Duodenal mucosa (tissue), 2 donors: ENCODE data around the gene ENTR1.

ENCODE experiments used
- H3K27ac ChIP-seq: one replicate; pipeline ENCODE4 v1.7.0; 2013; ENCODE audit warnings: low read depth, low read length
- H3K27me3 ChIP-seq, 2 donors: one replicate each; pipeline ENCODE4 v1.7.0; 2013; ENCODE audit warnings: low read length in 2 of 2, control low read depth in 1 of 2; ENCODE audit not compliant: insufficient read depth in 2 of 2, control insufficient read depth in 1 of 2
- H3K36me3 ChIP-seq, 2 donors: one replicate each; pipeline ENCODE4 v1.7.0; 2013; ENCODE audit warnings: low read length in 2 of 2, control low read depth in 1 of 2; ENCODE audit not compliant: insufficient read depth in 2 of 2, control insufficient read depth in 1 of 2
- H3K4me1 ChIP-seq, 2 donors: one replicate each; pipeline ENCODE4 v1.7.0; 2013; ENCODE audit warnings: low read length in 2 of 2, control low read depth in 1 of 2; ENCODE audit not compliant: insufficient read depth in 2 of 2, control insufficient read depth in 1 of 2
- H3K4me3 ChIP-seq, 2 donors: one replicate each; pipeline ENCODE4 v1.7.0; 2013; ENCODE audit warnings: low read length in 2 of 2, low read depth in 1 of 2
- H3K9ac ChIP-seq, 2 donors: one replicate each; pipeline ENCODE4 v1.7.0; 2013; ENCODE audit warnings: low read length in 2 of 2, low read depth in 1 of 2
- H3K9me3 ChIP-seq, 2 donors: one replicate each; pipeline ENCODE4 v1.7.0; 2013; ENCODE audit warnings: low read length in 2 of 2, control low read depth in 1 of 2; ENCODE audit not compliant: control insufficient read depth in 1 of 2

ENTR1 gene

GRCh38 chr9:136389396-136389795, 21.0 kb downstream of the ENTR1 start:
- no peak overlapping the region for H3K27ac ChIP-seq
- H3K9ac ChIP-seq, result no peak overlapping the region
- peaks cover 42 to 75% of the 10 kb centered on the region in 2 donors for H3K36me3 ChIP-seq

GRCh38 chr9:136387217-136387616, 23.2 kb downstream of the ENTR1 start:
- no peak overlapping the region for H3K4me3 ChIP-seq
- no peak overlapping the region for H3K9ac ChIP-seq
- H3K9me3 ChIP-seq, result no peaks in the 10 kb centered on the region
- no peak overlapping the region for H3K27ac ChIP-seq
- no peaks in the 10 kb centered on the region for H3K4me1 ChIP-seq
- peaks cover 50 to 72% of the 10 kb centered on the region in 2 donors for H3K36me3 ChIP-seq
- no peaks in the 10 kb centered on the region for H3K27me3 ChIP-seq

More at GRCh38 chr9:136389396-136389795, 21.0 kb downstream of the ENTR1 start:
- H3K27me3 ChIP-seq, result no peaks in the 10 kb centered on the region
- H3K4me3 ChIP-seq, result no peak overlapping the region
- H3K9me3 ChIP-seq, result no peaks in the 10 kb centered on the region
- no peaks in the 10 kb centered on the region for H3K4me1 ChIP-seq

- Histone ChIP-seq H3K4me3 (no peak overlapping the region), H3K27me3 (no peaks in the 10 kb centered on the region), H3K9ac (no peak overlapping the region), H3K4me1 (no peaks in the 10 kb centered on the region), H3K27ac (no peak overlapping the region), H3K36me3 (peaks cover 52 to 71% of the 10 kb centered on the region in 2 donors), H3K9me3 (no peaks in the 10 kb centered on the region)
Observed at GRCh38 chr9:136386018-136386417, 24.4 kb downstream of the ENTR1 start.

- no peak overlapping the region for H3K4me3 ChIP-seq
- H3K9ac ChIP-seq, result no peak overlapping the region
- no peaks in the 10 kb centered on the region for H3K27me3 ChIP-seq
- H3K4me1 ChIP-seq, result no peaks in the 10 kb centered on the region
- H3K9me3 ChIP-seq, result no peaks in the 10 kb centered on the region
- peaks cover 52 to 78% of the 10 kb centered on the region in 2 donors for H3K36me3 ChIP-seq
- no peak overlapping the region for H3K27ac ChIP-seq
Observed at GRCh38 chr9:136385015-136385414, 25.4 kb downstream of the ENTR1 start.

- no peak overlapping the region for H3K9ac ChIP-seq
- H3K36me3 ChIP-seq, result peaks cover 47 to 73% of the 10 kb centered on the region in 2 donors
- H3K27me3 ChIP-seq, result no peaks in the 10 kb centered on the region
- no peak overlapping the region for H3K4me3 ChIP-seq
- no peaks in the 10 kb centered on the region for H3K9me3 ChIP-seq
- no peak overlapping the region for H3K27ac ChIP-seq
- H3K4me1 ChIP-seq, result no peaks in the 10 kb centered on the region
Observed at GRCh38 chr9:136383436-136383835, 27.0 kb downstream of the ENTR1 start.

GRCh38 chr9:136381966-136382513, 28.4 kb downstream of the ENTR1 start:
- Histone ChIP-seq H3K36me3 (peaks cover 37 to 59% of the 10 kb centered on the region in 2 donors), H3K4me3 (no peak overlapping the region)

GRCh38 chr9:136381311-136381710, 29.1 kb downstream of the ENTR1 start:
- H3K9ac ChIP-seq, result no peak overlapping the region
- no peaks in the 10 kb centered on the region for H3K4me1 ChIP-seq
- H3K27ac ChIP-seq, result no peak overlapping the region
- H3K27me3 ChIP-seq, result no peaks in the 10 kb centered on the region
- no peak overlapping the region for H3K4me3 ChIP-seq
- peaks cover 36 to 55% of the 10 kb centered on the region in 2 donors for H3K36me3 ChIP-seq
- no peaks in the 10 kb centered on the region for H3K9me3 ChIP-seq

More at GRCh38 chr9:136381966-136382513, 28.4 kb downstream of the ENTR1 start:
- Histone ChIP-seq H3K27ac (no peak overlapping the region), H3K9me3 (no peaks in the 10 kb centered on the region), H3K27me3 (no peaks in the 10 kb centered on the region), H3K9ac (no peak overlapping the region), H3K4me1 (no peaks in the 10 kb centered on the region)

- Histone ChIP-seq H3K9me3 (no peaks in the 10 kb centered on the region), H3K4me1 (no peaks in the 10 kb centered on the region), H3K27ac (no peak overlapping the region), H3K9ac (no peak overlapping the region), H3K36me3 (peaks cover 32 to 51% of the 10 kb centered on the region in 2 donors), H3K27me3 (no peaks in the 10 kb centered on the region), H3K4me3 (no peak overlapping the region)
Observed at GRCh38 chr9:136380381-136380780, 30.0 kb downstream of the ENTR1 start.

GRCh38 chr9:136379891-136380290, 30.5 kb downstream of the ENTR1 start:
- no peak overlapping the region for H3K27ac ChIP-seq
- no peak overlapping the region for H3K9ac ChIP-seq
- no peaks in the 10 kb centered on the region for H3K4me1 ChIP-seq
- H3K36me3 ChIP-seq, result peaks cover 29 to 47% of the 10 kb centered on the region in 2 donors
- H3K4me3 ChIP-seq, result no peak overlapping the region
- no peaks in the 10 kb centered on the region for H3K9me3 ChIP-seq
- H3K27me3 ChIP-seq, result no peaks in the 10 kb centered on the region

- H3K27ac ChIP-seq, result no peak overlapping the region
- no peaks in the 10 kb centered on the region for H3K9me3 ChIP-seq
- peaks cover 27 to 46% of the 10 kb centered on the region in 2 donors for H3K36me3 ChIP-seq
- no peak overlapping the region for H3K9ac ChIP-seq
- no peaks in the 10 kb centered on the region for H3K4me1 ChIP-seq
- no peaks in the 10 kb centered on the region for H3K27me3 ChIP-seq
- H3K4me3 ChIP-seq, result no peak overlapping the region
Observed at GRCh38 chr9:136379401-136379800, 31.0 kb downstream of the ENTR1 start.

GRCh38 chr9:136379003-136379287, 31.5 kb downstream of the ENTR1 start:
- Histone ChIP-seq H3K9me3 (no peaks in the 10 kb centered on the region), H3K4me3 (no peak overlapping the region), H3K27ac (no peak overlapping the region), H3K27me3 (no peaks in the 10 kb centered on the region), H3K4me1 (no peaks in the 10 kb centered on the region), H3K36me3 (peaks cover 23 to 42% of the 10 kb centered on the region in 2 donors), H3K9ac (no peak overlapping the region)
